B cell (primary cell): ENCODE data around the gene DKK3. TPM values are rescaled to one million over a fixed set of nuclear protein-coding genes. Genes with fewer than 3 reads are reported as not detected.

Experiments
- ATAC-seq: fragments of 200-7000 bp; cut with Tn5 transposase; one replicate; pipeline ENCODE4 v1.10.0; 2021; ENCODE audit warnings: low read depth, mild to moderate bottlenecking, moderate number of reproducible peaks, moderate library complexity
- CTCF ChIA-PET: fragments of 350-600 bp; sonication (Branson Sonifier 250); formaldehyde crosslinking; loops from one replicate; lab custom pipeline; 2021; ENCODE audit warnings: antibody characterized with exemption, inconsistent platforms; lab: Charles Lee
- POLR2A ChIA-PET: fragments of 350-600 bp; sonication (Branson Sonifier 250); formaldehyde crosslinking; loops from one replicate; lab custom pipeline; 2021; ENCODE audit warnings: antibody characterized with exemption; lab: Charles Lee
- DNase-seq: peaks from one replicate; pipeline ENCODE4 v3.0.0; 2013
- H2AFZ ChIP-seq: 2 replicates; pipeline ENCODE4 v1.6.1; 2012; ENCODE audit warnings: mild to moderate bottlenecking, low read depth, low read length; ENCODE audit not compliant: insufficient read depth, poor library complexity, severe bottlenecking
- H3K27ac ChIP-seq, 2 donors: 1 replicate in 1 of 2; 2 replicates in 1 of 2; pipeline ENCODE4 v1.5.1; 2012 to 2013; ENCODE audit warnings: low read length in 2 of 2, mild to moderate bottlenecking in 2 of 2, moderate library complexity in 1 of 2
- H3K27me3 ChIP-seq, 4 experiments: fragments of 200-600 bp in 1 of 4; sonication (generic) in 1 of 4; replicated peaks in 1 of 4; 1 replicate in 2 of 4; 2 replicates in 2 of 4; pipeline versions ENCODE4 v1.6.1 to v1.7.0; 2013 to 2016; ENCODE audit warnings: low read length in 3 of 4, mild to moderate bottlenecking in 2 of 4, mixed read lengths in 1 of 4, moderate library complexity in 1 of 4; ENCODE audit not compliant: insufficient read depth in 4 of 4, control insufficient read depth in 3 of 4; ENCODE audit errors: control extremely low read depth in 1 of 4
- H3K36me3 ChIP-seq, 2 experiments: replicated peaks in 1 of 2; 1 replicate in 1 of 2; 2 replicates in 1 of 2; pipeline versions ENCODE4 v1.6.1 to v1.7.1; 2013; ENCODE audit warnings: low read length in 1 of 2; ENCODE audit not compliant: insufficient read depth in 2 of 2, control insufficient read depth in 1 of 2; ENCODE audit errors: control extremely low read depth in 1 of 2, extremely low read depth in 1 of 2
- H3K4me1 ChIP-seq, 2 donors: fragments of 200-600 bp in 1 of 2; sonication (generic) in 1 of 2; 1 replicate in 1 of 2; 2 replicates in 1 of 2; pipeline versions ENCODE4 v1.5.1 to v1.6.1; 2013 to 2017; ENCODE audit warnings: low read length in 2 of 2; ENCODE audit not compliant: control insufficient read depth in 2 of 2, insufficient read depth in 2 of 2
- H3K4me2 ChIP-seq: replicated peaks from 2 replicates; pipeline ENCODE3; 2012; ENCODE audit warnings: mild to moderate bottlenecking, low read depth, low read length; ENCODE audit not compliant: poor library complexity, severe bottlenecking
- H3K4me3 ChIP-seq, 5 experiments: fragments of 200-600 bp in 1 of 5; sonication (generic) in 1 of 5; 1 replicate in 3 of 5; 2 replicates in 2 of 5; pipeline versions ENCODE4 v1.5.1 to v1.7.0; 2011 to 2016; ENCODE audit warnings: low read length in 4 of 5, mild to moderate bottlenecking in 4 of 5, low read depth in 2 of 5, control low read depth in 1 of 5, moderate library complexity in 1 of 5; ENCODE audit not compliant: insufficient read depth in 1 of 5; ENCODE audit errors: control extremely low read depth in 1 of 5, extremely low read depth in 1 of 5
- H3K79me2 ChIP-seq: fragments of 200-600 bp; sonication (generic); one replicate; pipeline ENCODE4 v1.6.0; 2016; ENCODE audit warnings: low read length; ENCODE audit not compliant: control insufficient read depth, insufficient read depth
- H3K9ac ChIP-seq: fragments of 200-600 bp; sonication (generic); 2 replicates; pipeline ENCODE4 v1.6.1; 2017; ENCODE audit warnings: mild to moderate bottlenecking, low read length, moderate library complexity
- H3K9me3 ChIP-seq, 3 donors: one replicate each; pipeline versions ENCODE4 v1.6.1 to v1.7.1; 2013; ENCODE audit warnings: low read length in 2 of 3; ENCODE audit not compliant: control insufficient read depth in 2 of 3, insufficient read depth in 1 of 3; ENCODE audit errors: control extremely low read depth in 1 of 3
- H4K20me1 ChIP-seq: 2 replicates; pipeline ENCODE4 v1.6.0; 2012; ENCODE audit warnings: mild to moderate bottlenecking, low read length; ENCODE audit not compliant: insufficient read depth, control insufficient read depth, poor library complexity, severe bottlenecking
- H3K27ac Mint-ChIP-seq: one replicate; pipeline ENCODE4 v1.8.0; 2021; ENCODE audit warnings: mixed read lengths
- H3K27me3 Mint-ChIP-seq: one replicate; pipeline ENCODE4 v1.8.0; 2021; ENCODE audit warnings: mixed read lengths
- H3K4me1 Mint-ChIP-seq: one replicate; pipeline ENCODE4 v1.8.0; 2021; ENCODE audit warnings: mixed read lengths
- H3K4me3 Mint-ChIP-seq: one replicate; pipeline ENCODE4 v1.8.0; 2021; ENCODE audit warnings: mixed read lengths
- H3K9me3 Mint-ChIP-seq: one replicate; pipeline ENCODE4 v1.8.0; 2022; ENCODE audit warnings: mixed read lengths; ENCODE audit not compliant: insufficient read depth
- CTCF ChIP-seq: fragments of 200-600 bp; IDR thresholded peaks from one replicate; pipeline ENCODE4 v1.8.0; 2022; ENCODE audit warnings: antibody characterized with exemption, mild to moderate bottlenecking
- EZH2 ChIP-seq: IDR thresholded peaks from 2 replicates; pipeline ENCODE4 v1.6.1; 2012; ENCODE audit warnings: borderline replicate concordance, low read depth, mild to moderate bottlenecking, moderate library complexity, low read length; ENCODE audit not compliant: insufficient read depth, poor library complexity, severe bottlenecking
- WGBS: methylation state at CpG from one replicate; pipeline ENCODE4 v1.1.5; 2013; ENCODE audit warnings: missing lambda C conversion rate; ENCODE audit not compliant: insufficient coverage; 5-methylcytosine and 5-hydroxymethylcytosine counted together
- intact Hi-C: fragments of 100-400 bp; cut with micrococcal nuclease; formaldehyde crosslinking; loops from one replicate; pipeline ENCODE4 v1.10.0; 2022
- polyA plus RNA-seq: library from polyadenylated mRNA; depleted of rRNA; stranded (reverse); fragments of >200 nt; gene quantifications from 2 replicates; pipeline ENCODE4 v1.2.3, GENCODE V29; 2012
- total RNA-seq, 2 donors: library from RNA; stranded (reverse); fragments of 120-200 nt in 1 of 2; gene quantifications; 1 replicate in 1 of 2; 2 replicates in 1 of 2; pipeline versions ENCODE4 v1.2.3 to v1.2.4, GENCODE V29; 2013 to 2022

The DKK3 gene
- total and polyA plus RNA-seq, 2 donors (not counting 1 experiment from before 2014, with no cell fraction given): 0.33 TPM; not detected in 1

- ATAC-seq: no peak
- no peak overlapping the region for H3K4me3 Mint-ChIP-seq
- no peak overlapping the region for H3K27ac ChIP-seq
- H3K27me3 ChIP-seq: peaks cover 0 to 8% (median 0%) of the 10 kb centered on the region in 4 experiments
- peaks cover 17% of the 10 kb centered on the region for H3K27me3 Mint-ChIP-seq
- no peak overlapping the region for H3K27ac Mint-ChIP-seq
- no peaks in the 10 kb centered on the region for H3K4me1 ChIP-seq
- H3K4me3 ChIP-seq: no peak overlapping the region
- ChIA-PET CTCF (no interaction called here), POLR2A (no interaction called here)
- intact Hi-C loops: no loop called here
- no peaks in the 10 kb centered on the region for H4K20me1 ChIP-seq
- H3K9me3 ChIP-seq: peaks cover 0 to 12% (median 0%) of the 10 kb centered on the region in 3 donors
- DNase-seq: no peak
- TF ChIP-seq CTCF (no peak), EZH2 (no peak)
- 91% methylated on average over 2 of the region's 2 CpGs for WGBS
- H3K4me1 Mint-ChIP-seq: no peaks in the 10 kb centered on the region
- no peaks in the 10 kb centered on the region for H3K36me3 ChIP-seq
- no peak overlapping the region for H3K9ac ChIP-seq
- no peak overlapping the region for H3K4me2 ChIP-seq
- no peaks in the 10 kb centered on the region for H3K9me3 Mint-ChIP-seq
- H3K79me2 ChIP-seq: no peaks in the 10 kb centered on the region
- H2AFZ ChIP-seq: no peak overlapping the region
Observed at GRCh38 chr11:11980200-11980599, 28.2 kb downstream of the DKK3 start.

- Mint-ChIP-seq H3K27me3 (peaks cover 17% of the 10 kb centered on the region), H3K27ac (no peak overlapping the region), H3K9me3 (no peaks in the 10 kb centered on the region), H3K4me3 (no peak overlapping the region), H3K4me1 (no peaks in the 10 kb centered on the region)
- H3K9ac ChIP-seq: no peak overlapping the region
- H4K20me1 ChIP-seq: no peaks in the 10 kb centered on the region
- DNase-seq: no peak
- 89% methylated on average over 7 of the region's 8 CpGs for WGBS
- ATAC-seq: no peak
- no peak overlapping the region for H3K4me3 ChIP-seq
- H3K36me3 ChIP-seq: no peaks in the 10 kb centered on the region
- peaks cover 0 to 8% (median 0%) of the 10 kb centered on the region in 4 experiments for H3K27me3 ChIP-seq
- H3K4me2 ChIP-seq: no peak overlapping the region
- no peak overlapping the region for H2AFZ ChIP-seq
- H3K79me2 ChIP-seq: no peaks in the 10 kb centered on the region
- H3K27ac ChIP-seq: no peak overlapping the region
- H3K9me3 ChIP-seq: peaks cover 0 to 12% (median 0%) of the 10 kb centered on the region in 3 donors
- intact Hi-C loops: no loop called here
- no peak for TF ChIP-seq CTCF
- TF ChIP-seq EZH2: no peak
- no peaks in the 10 kb centered on the region for H3K4me1 ChIP-seq
- POLR2A ChIA-PET: no interaction called here
- CTCF ChIA-PET: no interaction called here
Observed at GRCh38 chr11:11979488-11980117, 28.8 kb downstream of the DKK3 start.
